HEK293 (cell line): ENCODE data around the gene TYR.

Source experiments
- CTCF ChIA-PET: fragments of 350-600 bp; formaldehyde crosslinking; extraction: SDS; loops from one replicate; lab custom pipeline; 2021; ENCODE audit warnings: antibody characterized with exemption; lab: Yijun Ruan, JAX
- POLR2A ChIA-PET: fragments of 300-600 bp; formaldehyde crosslinking; extraction: SDS; loops from one replicate; lab custom pipeline; 2020; ENCODE audit warnings: antibody characterized with exemption, inconsistent platforms; lab: Yijun Ruan, JAX
- H3K27ac ChIP-seq: fragments of 200-500 bp; sonication (Bioruptor generic); 2 replicates; pipeline ENCODE4 v1.5.1; 2014; ENCODE audit warnings: low read depth, low read length, control low read depth, inconsistent platforms; ENCODE audit errors: extremely low read depth
- H3K36me3 ChIP-seq, 2 experiments: fragments of 200-500 bp in 1 of 2; sonication (Bioruptor generic) in 1 of 2; 1 replicate in 1 of 2; 2 replicates in 1 of 2; pipeline ENCODE4 v1.5.1; 2014 to 2017; ENCODE audit warnings: inconsistent platforms in 2 of 2, low read length in 2 of 2; ENCODE audit not compliant: control insufficient read depth in 2 of 2, insufficient read depth in 1 of 2
- H3K4me1 ChIP-seq: fragments of 200-500 bp; sonication (Bioruptor generic); 2 replicates; pipeline ENCODE4 v1.5.1; 2014; ENCODE audit warnings: mild to moderate bottlenecking, low read length, inconsistent platforms; ENCODE audit not compliant: control insufficient read depth, insufficient read depth
- H3K4me3 ChIP-seq: 2 replicates; pipeline ENCODE4 v1.5.1; 2011; ENCODE audit warnings: low read depth, mild to moderate bottlenecking, control low read depth, low read length, moderate library complexity
- H3K9me3 ChIP-seq: fragments of 200-500 bp; sonication (Bioruptor generic); 2 replicates; pipeline ENCODE4 v1.5.1; 2014; ENCODE audit warnings: low read depth, low read length, inconsistent platforms; ENCODE audit not compliant: control insufficient read depth, insufficient read depth
- AEBP2 ChIP-seq: fragments of 450-650 bp; formaldehyde crosslinking; IDR thresholded peaks from 2 replicates; pipeline ENCODE4 v1.5.1; 2016; ENCODE audit warnings: missing biosample characterization, missing genetic modification characterization, borderline replicate concordance
- EGR2 ChIP-seq: fragments of 450-650 bp; formaldehyde crosslinking; IDR thresholded peaks from 2 replicates; pipeline ENCODE4 v1.5.1; 2016; ENCODE audit warnings: low read depth, missing biosample characterization, missing genetic modification characterization
- KLF8 ChIP-seq: fragments of 450-650 bp; formaldehyde crosslinking; IDR thresholded peaks from 2 replicates; pipeline ENCODE4 v1.5.1; 2016; ENCODE audit warnings: missing biosample characterization, missing genetic modification characterization
- PRDM10 ChIP-seq: fragments of 450-650 bp; formaldehyde crosslinking; IDR thresholded peaks from 2 replicates; pipeline ENCODE4 v1.5.1; 2016; ENCODE audit warnings: missing biosample characterization, missing genetic modification characterization
- REPIN1 ChIP-seq: fragments of 450-650 bp; formaldehyde crosslinking; IDR thresholded peaks from 2 replicates; pipeline ENCODE4 v1.5.1; 2017; ENCODE audit warnings: missing biosample characterization, missing genetic modification characterization, low read depth
- SETDB1 ChIP-seq: IDR thresholded peaks from one replicate; pipeline ENCODE4 v1.6.1; 2017; ENCODE audit warnings: mild to moderate bottlenecking, low read length, moderate library complexity, mixed read lengths; ENCODE audit not compliant: insufficient read length
- SP7 ChIP-seq: fragments of 450-650 bp; formaldehyde crosslinking; IDR thresholded peaks from 2 replicates; pipeline ENCODE4 v1.5.1; 2016; ENCODE audit warnings: missing biosample characterization, missing genetic modification characterization
- YY1 ChIP-seq: fragments of 450-650 bp; formaldehyde crosslinking; IDR thresholded peaks from 2 replicates; pipeline ENCODE4 v1.5.1; 2018; ENCODE audit warnings: missing biosample characterization, missing genetic modification characterization
- ZNF280D ChIP-seq: fragments of 450-650 bp; formaldehyde crosslinking; IDR thresholded peaks from 2 replicates; pipeline ENCODE4 v1.5.1; 2016; ENCODE audit warnings: missing biosample characterization, missing genetic modification characterization
- ZNF324 ChIP-seq: fragments of 450-650 bp; formaldehyde crosslinking; IDR thresholded peaks from 2 replicates; pipeline ENCODE4 v1.5.1; 2016; ENCODE audit warnings: missing biosample characterization, missing genetic modification characterization
- ZNF350 ChIP-seq: fragments of 450-650 bp; formaldehyde crosslinking; IDR thresholded peaks from 2 replicates; pipeline ENCODE4 v1.5.0; 2017; ENCODE audit warnings: missing biosample characterization, mild to moderate bottlenecking, missing genetic modification characterization
- ZNF548 ChIP-seq: fragments of 450-650 bp; formaldehyde crosslinking; IDR thresholded peaks from 2 replicates; pipeline ENCODE4 v1.5.1; 2016; ENCODE audit warnings: missing biosample characterization, missing genetic modification characterization
- ZNF596 ChIP-seq: fragments of 450-650 bp; IDR thresholded peaks from 2 replicates; pipeline ENCODE4 v1.5.0; 2018; ENCODE audit warnings: missing biosample characterization, mild to moderate bottlenecking, missing genetic modification characterization, moderate library complexity
- ZNF629 ChIP-seq: fragments of 450-650 bp; formaldehyde crosslinking; IDR thresholded peaks from 2 replicates; pipeline ENCODE4 v1.5.1; 2017; ENCODE audit warnings: missing biosample characterization, missing genetic modification characterization

Gene TYR

GRCh38 chr11:89182773-89183518, 5.3 kb downstream of the TYR start:
- CTCF ChIA-PET: no interaction called here

GRCh38 chr11:89184021-89184420, 6.3 kb downstream of the TYR start:
- no peak overlapping the region for H3K4me3 ChIP-seq
- H3K27ac ChIP-seq: no peak overlapping the region
- ChIA-PET CTCF (interaction anchor here (0.6 kb wide), 1 partner anchor 357 kb away, joined by 3 read pairs; no protein-coding TSS in a partner anchor), POLR2A (no interaction called here)
- H3K9me3 ChIP-seq: no peaks in the 10 kb centered on the region
- H3K4me1 ChIP-seq: no peaks in the 10 kb centered on the region
- TF ChIP-seq SETDB1: no peak
- no peak for TF ChIP-seq ZNF350 (tag by site-specific recombination)
- no peak for TF ChIP-seq EGR2 (tag by site-specific recombination)
- no peak for TF ChIP-seq YY1
- TF ChIP-seq ZNF280D (tag by site-specific recombination): no peak
- TF ChIP-seq KLF8: no peak
- no peak for TF ChIP-seq PRDM10 (tag by site-specific recombination)
- no peak for TF ChIP-seq ZNF596 (tag by site-specific recombination)
- no peak for TF ChIP-seq ZNF629 (tag by site-specific recombination)
- no peak for TF ChIP-seq SP7 (tag by site-specific recombination)
- TF ChIP-seq AEBP2 (tag by site-specific recombination): no peak
- TF ChIP-seq ZNF324 (tag by site-specific recombination): no peak
- TF ChIP-seq REPIN1 (tag by site-specific recombination): no peak
- no peaks in the 10 kb centered on the region for H3K36me3 ChIP-seq

More at GRCh38 chr11:89182773-89183518, 5.3 kb downstream of the TYR start:
- H3K27ac ChIP-seq: no peak overlapping the region
- POLR2A ChIA-PET: no interaction called here
- no peaks in the 10 kb centered on the region for H3K4me1 ChIP-seq
- H3K9me3 ChIP-seq: no peaks in the 10 kb centered on the region
- no peaks in the 10 kb centered on the region for H3K36me3 ChIP-seq
- no peak for TF ChIP-seq ZNF548 (tag by site-specific recombination)
- H3K4me3 ChIP-seq: no peak overlapping the region
